SJSA1 (cell line): Measurements from ENCODE around the gene CXXC1. TPM values are rescaled to one million over a fixed set of nuclear protein-coding genes. Genes with fewer than 3 reads are reported as not detected.

Experiments
- DNase-seq, 2 experiments: peaks; one replicate each; pipeline ENCODE4 v3.0.0-alpha.2; 2015 to 2020; ENCODE audit warnings: low spot score in 2 of 2, low read depth in 1 of 2
- H3K27ac ChIP-seq: fragments of 250-450 bp; sonication (Bioruptor Pico); 2 replicates; pipeline ENCODE4 v1.5.1; 2020; ENCODE audit warnings: mild to moderate bottlenecking, moderate library complexity
- H3K27me3 ChIP-seq: fragments of 250-450 bp; sonication (Bioruptor Pico); replicated peaks from 2 replicates; pipeline ENCODE4 v1.5.1; 2020; ENCODE audit warnings: mild to moderate bottlenecking, moderate library complexity
- H3K36me3 ChIP-seq: fragments of 250-450 bp; sonication (Bioruptor Pico); 2 replicates; pipeline ENCODE4 v1.5.1; 2020; ENCODE audit warnings: mild to moderate bottlenecking
- H3K4me1 ChIP-seq: fragments of 250-450 bp; sonication (Bioruptor Pico); replicated peaks from 2 replicates; pipeline ENCODE4 v1.6.1; 2021; ENCODE audit warnings: mild to moderate bottlenecking
- H3K4me3 ChIP-seq: fragments of 250-450 bp; sonication (Bioruptor Pico); 2 replicates; pipeline ENCODE4 v1.5.1; 2020; ENCODE audit warnings: mild to moderate bottlenecking
- H3K9me3 ChIP-seq: fragments of 250-450 bp; sonication (Bioruptor Pico); replicated peaks from 2 replicates; pipeline ENCODE4 v1.5.1; 2020; ENCODE audit warnings: mild to moderate bottlenecking
- total RNA-seq: library from RNA; depleted of rRNA; stranded (reverse); fragments of >200 nt; shearing (Covaris generic); gene quantifications from 2 replicates; pipeline ENCODE4 v1.2.3, GENCODE V29; 2014; rRNA removed

Gene CXXC1
- total RNA-seq, 1 experiment from 2014 or later = 31.3 TPM

- Histone ChIP-seq H3K27ac (no peak overlapping the region), H3K36me3 (no peaks in the 10 kb centered on the region), H3K4me3 (no peak overlapping the region), H3K9me3 (no peaks in the 10 kb centered on the region), H3K27me3 (peaks cover 12% of the 10 kb centered on the region; the same call in 1 of the 2 replicates), H3K4me1 (no peaks in the 10 kb centered on the region)
- DNase-seq = no peak
Observed at GRCh38 chr18:50232419-50232818, 55.1 kb downstream of the CXXC1 start.

Other genes with a start within 250 kb of the CXXC1 start
- 0.97 and 3.4 TPM in 2 replicates for gene MYO5B, start 92.5 kb downstream of the CXXC1 start, total RNA-seq
- 0.08 TPM in 1 of 2 replicates, not detected in the other for gene CFAP53, start 21.2 kb downstream of the CXXC1 start, total RNA-seq
- gene MBD1, start 6.2 kb downstream of the CXXC1 start, total RNA-seq = 51.1 and 64.4 TPM in 2 replicates
- gene SKA1, start 87.4 kb upstream of the CXXC1 start, total RNA-seq = 70.2 and 71.5 TPM in 2 replicates